ENCODE measurements around the gene AQP2. TPM values are rescaled to one million over a fixed set of nuclear protein-coding genes. Genes with fewer than 3 reads are reported as not detected.
A peak's percentile ranks its signal among the peaks of the same experiment; 100 is the strongest.

Gene AQP2
- total RNA-seq, 2 experiments from 2014 or later: not detected

GRCh38 chr12:49967777-49968250, 17.3 kb downstream of the AQP2 start:
- Histone ChIP-seq H3K27ac (ENCODE audit: low read depth, low read length, poor library complexity, severe bottlenecking) (no peak overlapping the region), H2AFZ (ENCODE audit: low read length) (peak overlapping the region; percentile 99; the same call in 1 of the 2 replicates), H4K20me1 (ENCODE audit: insufficient read depth, low read length) (no peaks in the 10 kb centered on the region), H3K4me2 (ENCODE audit: low read length) (peak overlapping the region; percentile 94), H3K4me3 (ENCODE audit: low read depth, low read length, poor library complexity, severe bottlenecking) (peak overlapping the region; percentile 61), H3K79me2 (ENCODE audit: insufficient read depth, low read depth, low read length) (no peaks in the 10 kb centered on the region), H3K9me2 (ENCODE audit: insufficient read depth, low read length) (no peaks in the 10 kb centered on the region), H3K36me3 (ENCODE audit: insufficient read depth, low read length) (no peaks in the 10 kb centered on the region), H3K4me1 (ENCODE audit: insufficient read depth, low read length, poor library complexity, severe bottlenecking) (peaks cover 9% of the 10 kb centered on the region), H3K9me3 (ENCODE audit: low read length) (no peaks in the 10 kb centered on the region)
- ChIA-PET CTCF (ENCODE audit: unreplicated experiment) (interaction anchor here (0.7 to 2.2 kb wide), 6 partner anchors 25 to 797 kb away, joined by 3 to 20 read pairs (median 4); no protein-coding TSS in a partner anchor), POLR2A (interaction anchor here (0.7 kb wide), 1 partner anchor 39 kb away, joined by 5 read pairs; no protein-coding TSS in a partner anchor)
- TF ChIP-seq EZH2phosphoT487 (IDR thresholded peaks at IDR 0.05; ENCODE audit: borderline replicate concordance, low read depth, low read length) (no peak), CTCF (conservative IDR thresholded peaks at IDR 0.05; ENCODE audit: low read length) (no peak)
- BruUV-seq (replicated peaks): no TSS peak
- no peak for DNase-seq (ENCODE audit: low spot score)
- intact Hi-C loops (cut with micrococcal nuclease; ENCODE audit: unreplicated experiment): loop anchor here (1.0 to 5.0 kb wide), 5 partner anchors 69 to 199 kb away; partner anchors contain the start of gene CERS5

DNA sequence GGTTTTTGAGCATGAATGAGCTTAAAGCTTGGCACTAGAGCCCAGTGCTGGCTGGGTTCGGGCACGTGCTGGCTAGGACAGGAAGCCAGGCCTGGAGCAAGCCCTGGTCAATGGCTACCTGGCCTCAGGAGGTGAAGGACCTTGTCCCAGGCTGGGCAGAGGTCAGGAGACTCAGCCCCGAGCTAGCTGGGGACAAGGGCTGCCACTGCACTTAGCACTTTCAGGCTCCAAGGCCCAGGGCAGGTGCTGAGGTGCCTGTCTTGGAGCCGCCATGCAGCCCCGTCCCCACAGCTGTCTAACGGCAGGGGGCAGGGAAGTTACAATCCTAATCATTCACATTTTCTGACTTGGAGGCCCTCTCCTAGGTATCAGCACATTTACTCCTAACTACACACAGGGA, 17.9 kb downstream of the AQP2 start:
- CTCF ChIA-PET (ENCODE audit: unreplicated experiment): interaction anchor here (0.6 to 2.0 kb wide), 5 partner anchors 11 to 796 kb away, joined by 4 to 12 read pairs (median 4); no protein-coding TSS in a partner anchor
- TF ChIP-seq EZH2phosphoT487 (IDR thresholded peaks at IDR 0.05; ENCODE audit: borderline replicate concordance, low read depth, low read length) (no peak), CTCF (conservative IDR thresholded peaks at IDR 0.05; ENCODE audit: low read length) (no peak)
- Histone ChIP-seq H3K4me3 (ENCODE audit: low read depth, low read length, poor library complexity, severe bottlenecking) (no peak overlapping the region), H3K9me2 (ENCODE audit: insufficient read depth, low read length) (no peaks in the 10 kb centered on the region), H3K27ac (ENCODE audit: low read depth, low read length, poor library complexity, severe bottlenecking) (no peak overlapping the region), H3K9me3 (ENCODE audit: low read length) (no peaks in the 10 kb centered on the region), H4K20me1 (ENCODE audit: insufficient read depth, low read length) (no peaks in the 10 kb centered on the region), H2AFZ (ENCODE audit: low read length) (no peak overlapping the region), H3K4me1 (ENCODE audit: insufficient read depth, low read length, poor library complexity, severe bottlenecking) (peaks cover 9% of the 10 kb centered on the region), H3K4me2 (ENCODE audit: low read length) (no peak overlapping the region), H3K36me3 (ENCODE audit: insufficient read depth, low read length) (no peaks in the 10 kb centered on the region), H3K79me2 (ENCODE audit: insufficient read depth, low read depth, low read length) (no peaks in the 10 kb centered on the region)
- intact Hi-C loops (cut with micrococcal nuclease; ENCODE audit: unreplicated experiment): loop anchor here (5.0 kb wide), 2 partner anchors 69 to 199 kb away; partner anchors contain the start of gene CERS5
- POLR2A ChIA-PET: interaction anchor here (0.6 to 0.7 kb wide), 2 partner anchors 38 to 56 kb away, joined by 3 to 5 read pairs; no protein-coding TSS in a partner anchor
- DNase-seq (ENCODE audit: low spot score): no peak
- no TSS peak for BruUV-seq (replicated peaks)

DNA sequence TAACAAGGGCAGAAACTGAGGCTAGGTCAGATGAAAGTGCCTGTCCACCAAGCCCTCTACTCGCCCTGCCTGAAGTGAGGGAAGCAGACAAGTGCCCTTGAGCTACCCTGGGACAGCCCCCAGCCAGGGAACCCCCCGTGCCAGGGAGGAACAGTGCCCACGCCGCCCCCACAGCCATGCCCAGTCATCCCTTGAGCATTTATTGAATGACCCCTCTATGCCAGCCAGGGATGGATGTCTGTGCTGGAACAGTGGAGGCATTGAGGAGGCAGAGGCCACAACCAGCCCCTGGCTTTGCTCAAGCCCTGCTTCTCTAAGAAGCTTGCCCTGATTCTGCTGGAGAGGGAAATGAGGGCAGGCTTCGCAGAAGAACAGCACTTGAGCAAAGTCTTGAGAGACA, 18.5 kb downstream of the AQP2 start:
- Histone ChIP-seq H3K9me3 (ENCODE audit: low read length) (no peaks in the 10 kb centered on the region), H3K79me2 (ENCODE audit: insufficient read depth, low read depth, low read length) (no peaks in the 10 kb centered on the region), H3K9me2 (ENCODE audit: insufficient read depth, low read length) (no peaks in the 10 kb centered on the region), H4K20me1 (ENCODE audit: insufficient read depth, low read length) (no peaks in the 10 kb centered on the region), H3K4me3 (ENCODE audit: low read depth, low read length, poor library complexity, severe bottlenecking) (no peak overlapping the region), H2AFZ (ENCODE audit: low read length) (no peak overlapping the region), H3K4me1 (ENCODE audit: insufficient read depth, low read length, poor library complexity, severe bottlenecking) (peaks cover 9% of the 10 kb centered on the region), H3K36me3 (ENCODE audit: insufficient read depth, low read length) (no peaks in the 10 kb centered on the region), H3K4me2 (ENCODE audit: low read length) (no peak overlapping the region), H3K27ac (ENCODE audit: low read depth, low read length, poor library complexity, severe bottlenecking) (no peak overlapping the region)
- TF ChIP-seq CTCF (conservative IDR thresholded peaks at IDR 0.05; ENCODE audit: low read length) (no peak), EZH2phosphoT487 (IDR thresholded peaks at IDR 0.05; ENCODE audit: borderline replicate concordance, low read depth, low read length) (no peak)
- ChIA-PET CTCF (ENCODE audit: unreplicated experiment) (no interaction called here), POLR2A (interaction anchor here (0.5 to 0.8 kb wide), 3 partner anchors 42 to 81 kb away, joined by 3 to 4 read pairs (median 3); no protein-coding TSS in a partner anchor)
- BruUV-seq (replicated peaks): no TSS peak
- intact Hi-C loops (cut with micrococcal nuclease; ENCODE audit: unreplicated experiment): loop anchor here (5.0 kb wide), 2 partner anchors 68 to 198 kb away; partner anchors contain the start of gene CERS5
- no peak for DNase-seq (ENCODE audit: low spot score)
